WTC11 (cell line): ENCODE data around the gene STK32B.

Experiments
- ATF3 ChIP-seq: sonication (generic); formaldehyde crosslinking; conservative IDR thresholded peaks from 2 replicates; pipeline ENCODE4 v1.8.1; 2022; ENCODE audit warnings: mild to moderate bottlenecking, missing genetic modification reagents
- CTCF ChIP-seq: fragments of 200-600 bp; IDR thresholded peaks from 2 replicates; pipeline ENCODE4 v1.8.0; 2022; ENCODE audit warnings: antibody characterized with exemption
- E2F1 ChIP-seq: sonication (generic); formaldehyde crosslinking; IDR thresholded peaks from 2 replicates; pipeline ENCODE4 v1.8.0; 2022; ENCODE audit warnings: mild to moderate bottlenecking, missing genetic modification reagents
- E2F4 ChIP-seq: sonication (generic); formaldehyde crosslinking; IDR thresholded peaks from 2 replicates; pipeline ENCODE4 v1.8.1; 2022; ENCODE audit warnings: low read depth, mild to moderate bottlenecking, moderate library complexity, missing genetic modification reagents, borderline replicate concordance
- JUN ChIP-seq: sonication (generic); formaldehyde crosslinking; IDR thresholded peaks from 2 replicates; pipeline ENCODE4 v1.8.0; 2023; ENCODE audit warnings: mild to moderate bottlenecking, missing genetic modification reagents
- NFYB ChIP-seq: sonication (generic); formaldehyde crosslinking; conservative IDR thresholded peaks from 2 replicates; pipeline ENCODE4 v1.8.0; 2022; ENCODE audit warnings: low read depth, missing genetic modification reagents
- SP1 ChIP-seq: sonication (generic); formaldehyde crosslinking; conservative IDR thresholded peaks from 2 replicates; pipeline ENCODE4 v1.8.1; 2022; ENCODE audit warnings: missing genetic modification reagents

GRCh38 chr4:5126231-5126630 lies 75.0 kb downstream of the STK32B start:
- TF ChIP-seq E2F1 (CRISPR knock-in tag) (no peak), CTCF (no peak), ATF3 (CRISPR knock-in tag) (no peak), NFYB (CRISPR knock-in tag) (no peak), SP1 (CRISPR knock-in tag) (no peak), JUN (CRISPR knock-in tag) (no peak), E2F4 (CRISPR knock-in tag) (no peak)
